ENCODE measurements around the gene S100A3.
"Not testable (repeated sequence)": the region's sequence is repeated elsewhere in the genome, so short reads cannot be mapped to it uniquely, and the experiment has no call there.

Gene S100A3

DNA sequence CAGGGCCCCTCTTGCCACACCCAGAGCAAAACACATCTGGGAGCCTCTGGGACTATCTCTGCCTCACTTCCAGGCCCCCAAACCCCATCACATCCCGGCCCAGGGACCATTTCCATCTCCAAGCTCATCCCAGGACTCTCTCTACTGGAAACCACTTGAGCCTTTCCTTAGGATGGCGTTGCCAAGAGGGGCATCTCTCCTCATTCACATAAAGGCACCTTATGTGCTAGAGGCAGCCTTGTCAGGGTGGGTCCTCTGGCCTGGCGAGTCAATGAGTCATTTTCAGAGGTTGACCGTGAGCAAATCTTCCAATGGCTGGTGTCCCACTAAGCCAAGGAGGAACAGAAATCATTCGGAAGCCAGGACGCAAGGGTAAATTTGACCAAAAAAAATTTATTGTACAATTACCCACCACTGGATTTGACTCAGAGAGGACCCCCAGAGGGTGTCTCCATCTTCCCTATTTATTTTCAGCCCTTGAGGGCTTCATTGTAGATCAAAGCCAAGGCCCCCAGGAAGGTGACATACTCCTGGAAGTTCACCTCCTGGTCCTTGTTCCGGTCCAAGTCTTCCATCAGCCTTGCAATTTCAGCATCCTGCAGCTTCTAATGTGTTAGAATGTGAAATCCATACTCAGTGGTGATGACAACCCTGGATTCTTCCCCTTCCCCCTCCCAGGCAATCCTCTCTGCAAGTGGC, 14.7 kb downstream of the S100A3 start:
- DNase-seq, result peak; percentile 1

DNA sequence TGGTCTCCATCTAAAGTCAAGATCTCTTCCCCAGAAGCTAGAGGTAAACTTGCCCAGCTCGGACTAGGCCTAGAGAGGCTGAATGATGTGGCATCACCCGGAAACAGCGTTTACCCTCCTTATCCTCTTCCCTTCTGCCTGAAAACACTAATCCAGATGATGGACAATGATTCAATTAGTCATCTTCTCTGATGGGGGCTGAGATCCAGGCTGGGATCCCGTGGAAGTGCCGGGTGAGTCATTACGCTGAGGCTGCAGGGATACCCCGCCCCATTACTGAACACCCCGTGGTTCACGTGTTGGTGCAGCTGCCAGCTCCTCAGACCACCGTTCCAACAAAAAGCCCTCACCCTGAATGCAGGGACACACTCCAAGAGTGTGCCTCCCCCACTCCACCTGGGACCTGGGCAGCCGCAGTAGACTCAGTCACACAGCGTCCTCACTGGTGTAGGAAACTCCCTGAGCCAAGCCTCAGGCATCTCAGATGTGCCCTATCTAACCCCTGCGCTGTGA, 15.3 kb downstream of the S100A3 start:
- peak; percentile 72 for DNase-seq

DNA sequence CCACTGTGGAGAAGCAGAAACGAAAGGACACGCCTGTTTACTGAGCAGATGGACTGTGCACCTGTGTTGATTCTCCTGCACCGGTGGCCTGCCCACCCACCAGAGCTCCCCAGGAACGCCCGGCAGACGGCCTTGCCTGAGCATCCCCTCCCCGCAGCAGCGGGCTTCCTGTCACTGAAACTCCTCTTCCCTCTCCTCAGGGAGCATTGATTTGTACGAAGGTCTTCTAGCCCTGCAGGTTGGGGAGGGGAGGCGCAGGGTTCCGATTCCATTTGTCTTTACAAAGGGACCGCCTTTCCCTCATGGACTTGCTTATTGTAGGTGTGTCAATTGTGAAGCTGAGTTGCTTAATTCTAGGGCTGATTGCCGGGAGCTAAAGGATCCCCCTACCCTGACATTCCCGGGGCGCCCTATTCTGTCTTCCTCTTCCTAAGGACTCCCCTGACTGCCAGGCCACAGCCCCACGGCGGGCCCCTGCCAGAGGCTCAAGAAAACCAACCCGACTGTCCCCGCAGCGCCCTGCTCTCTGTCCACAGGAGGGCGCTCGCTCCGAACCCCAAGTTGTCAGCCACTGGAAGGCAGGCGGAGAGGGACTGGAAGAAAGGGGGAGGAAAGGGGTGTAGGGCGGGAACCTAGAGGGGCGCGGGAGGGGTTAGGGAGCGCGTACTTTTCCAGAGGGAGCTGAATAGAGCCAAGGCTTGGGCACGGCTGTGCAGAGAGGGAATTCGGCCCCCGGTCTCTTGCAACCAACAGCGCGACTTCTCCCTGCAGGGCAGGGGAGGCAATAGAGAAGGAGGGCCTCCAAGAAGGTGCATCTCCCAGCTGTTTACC, 16.1 kb downstream of the S100A3 start:
- DNase-seq, result peak; percentile 92

DNA sequence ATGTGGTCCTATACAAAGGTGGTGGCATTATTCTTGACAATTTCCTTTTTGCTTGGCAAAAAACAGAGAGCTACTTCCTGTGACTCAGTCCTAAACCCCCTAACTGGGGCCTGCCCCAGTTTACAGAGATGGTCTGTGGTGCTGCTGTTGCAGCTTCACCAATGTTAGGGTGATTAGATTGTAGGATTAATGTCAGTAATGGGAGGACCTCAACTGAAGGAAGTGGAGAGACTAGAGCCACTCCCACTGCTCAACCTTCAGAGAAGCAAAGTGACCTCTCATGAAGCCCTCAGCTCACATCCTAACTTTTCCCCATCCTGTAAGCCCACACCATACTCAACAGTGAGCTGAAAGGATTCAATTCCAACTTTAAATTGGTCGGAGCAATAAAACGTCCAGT, 16.9 kb downstream of the S100A3 start:
- peak; percentile 80 for DNase-seq

DNA sequence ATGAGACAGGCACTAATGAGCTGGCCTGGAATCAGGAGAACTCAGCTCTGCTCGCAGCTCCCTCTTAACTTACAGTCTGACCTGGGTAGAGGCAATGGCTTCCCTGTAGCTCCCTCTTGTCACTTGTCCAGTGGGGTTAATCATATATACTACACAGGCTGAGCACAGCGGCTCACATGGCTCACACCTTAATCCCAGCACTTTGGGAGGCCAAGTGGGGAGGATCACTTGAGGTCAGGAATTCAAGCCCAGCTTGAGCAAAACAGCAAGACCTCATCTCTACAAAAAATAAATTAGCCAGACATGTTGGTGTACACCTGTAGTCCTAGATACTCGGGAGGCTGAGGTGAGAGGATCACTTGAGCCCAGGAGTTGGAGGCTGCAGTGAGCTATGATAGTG, 17.4 kb downstream of the S100A3 start:
- DNase-seq, result peak; percentile 50

DNA sequence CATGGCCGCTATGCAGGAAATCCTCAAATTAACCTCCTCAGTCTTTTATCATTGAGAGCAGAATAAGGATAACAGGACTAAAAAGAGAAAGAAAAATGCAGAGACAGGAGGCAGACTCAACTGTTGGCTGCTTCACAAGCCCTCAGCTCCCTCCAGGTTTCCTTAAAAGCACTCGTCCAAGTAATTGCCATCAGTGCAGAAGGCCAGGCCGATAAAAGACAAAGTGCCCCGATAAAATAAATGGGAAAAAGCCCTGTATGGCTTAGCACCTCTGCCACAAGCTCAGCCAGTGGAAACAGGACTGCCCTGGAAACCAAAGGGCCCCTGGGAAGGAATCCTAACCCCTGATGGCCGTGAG, 21.4 kb downstream of the S100A3 start:
- DNase-seq, result no peak

DNA sequence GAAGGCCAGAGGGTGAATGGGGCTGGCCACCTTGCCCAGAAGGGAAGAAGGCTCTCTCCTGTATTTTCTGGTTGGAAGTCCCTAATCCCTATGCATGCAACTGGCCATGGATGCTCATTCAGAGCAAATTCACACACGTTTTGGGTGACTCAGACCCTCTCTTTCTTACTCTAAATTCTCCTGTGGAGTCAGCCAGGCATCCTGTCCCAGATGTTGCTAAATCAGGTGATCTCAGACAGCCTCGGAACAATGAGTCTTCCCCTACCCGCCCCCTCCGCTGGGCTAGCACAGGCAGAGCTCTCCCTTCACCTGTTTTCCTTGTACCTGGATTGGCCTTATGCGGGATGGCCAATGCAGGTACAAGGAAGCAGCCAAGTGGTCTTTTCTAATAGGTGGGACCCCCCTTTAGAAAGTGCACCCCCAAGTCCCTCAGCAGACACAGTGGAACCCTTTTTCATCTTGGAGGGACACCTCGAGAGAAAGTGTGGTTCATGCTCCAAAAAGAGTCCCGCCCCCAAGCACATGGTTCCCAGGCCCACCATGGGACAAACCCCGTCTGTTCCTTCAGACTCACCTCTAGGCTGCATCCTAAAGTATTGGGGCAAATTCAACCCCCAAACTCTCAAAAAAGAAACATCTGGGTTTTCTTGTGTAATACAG, 21.9 kb downstream of the S100A3 start:
- no peak for DNase-seq

DNA sequence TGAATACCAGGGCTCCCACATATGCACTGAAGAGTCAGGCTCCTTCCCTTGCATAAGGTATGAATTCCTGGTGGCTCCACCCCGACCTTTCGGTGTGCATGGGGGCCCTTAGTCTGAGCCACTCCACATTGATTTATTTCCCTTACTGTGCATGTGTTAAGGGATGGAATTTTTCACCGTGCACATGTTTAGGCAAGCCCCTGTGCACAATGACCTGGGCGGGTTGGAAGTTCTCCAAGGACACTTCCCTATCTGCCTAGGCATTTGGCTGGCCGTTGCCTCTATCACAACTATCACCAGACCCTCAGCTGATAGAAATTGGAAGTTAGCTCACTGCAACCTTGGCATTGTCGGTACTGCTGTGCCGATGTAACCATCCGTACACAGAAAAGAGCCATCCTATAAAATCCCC, 22.9 kb downstream of the S100A3 start:
- DNase-seq, result peak; percentile 17

DNA sequence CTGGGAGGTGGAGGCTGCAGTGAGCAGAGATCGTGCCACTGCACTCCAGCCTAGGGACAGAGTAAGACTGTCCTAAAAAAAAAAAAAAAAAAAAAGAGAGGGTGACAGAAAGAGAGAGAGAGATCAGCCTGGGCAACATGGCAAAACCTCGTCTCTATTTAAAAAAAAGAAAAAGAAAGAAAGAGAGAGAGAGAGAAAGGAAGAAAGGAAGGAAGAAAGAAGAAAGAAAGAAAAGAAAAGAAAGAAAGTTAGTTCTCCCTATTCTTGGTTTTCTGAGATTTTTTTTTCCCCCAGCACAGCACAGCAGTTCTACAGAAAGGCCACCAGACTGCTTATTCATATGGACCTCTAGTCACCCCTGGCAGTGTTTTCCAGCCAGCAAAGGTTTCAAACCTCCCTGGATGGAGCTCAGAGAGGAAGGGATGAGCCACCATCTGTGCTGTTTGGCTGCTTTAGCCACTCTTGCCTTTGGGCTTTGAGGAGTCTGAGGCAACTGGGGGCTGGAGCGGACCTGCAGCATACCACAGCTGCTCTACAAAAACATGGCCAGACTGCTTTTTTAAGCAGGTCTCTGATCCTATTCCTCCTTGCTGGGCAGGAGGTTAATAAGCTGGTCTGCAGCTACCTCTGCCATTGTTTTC, 23.9 kb downstream of the S100A3 start:
- peak; percentile 4 for DNase-seq

DNA sequence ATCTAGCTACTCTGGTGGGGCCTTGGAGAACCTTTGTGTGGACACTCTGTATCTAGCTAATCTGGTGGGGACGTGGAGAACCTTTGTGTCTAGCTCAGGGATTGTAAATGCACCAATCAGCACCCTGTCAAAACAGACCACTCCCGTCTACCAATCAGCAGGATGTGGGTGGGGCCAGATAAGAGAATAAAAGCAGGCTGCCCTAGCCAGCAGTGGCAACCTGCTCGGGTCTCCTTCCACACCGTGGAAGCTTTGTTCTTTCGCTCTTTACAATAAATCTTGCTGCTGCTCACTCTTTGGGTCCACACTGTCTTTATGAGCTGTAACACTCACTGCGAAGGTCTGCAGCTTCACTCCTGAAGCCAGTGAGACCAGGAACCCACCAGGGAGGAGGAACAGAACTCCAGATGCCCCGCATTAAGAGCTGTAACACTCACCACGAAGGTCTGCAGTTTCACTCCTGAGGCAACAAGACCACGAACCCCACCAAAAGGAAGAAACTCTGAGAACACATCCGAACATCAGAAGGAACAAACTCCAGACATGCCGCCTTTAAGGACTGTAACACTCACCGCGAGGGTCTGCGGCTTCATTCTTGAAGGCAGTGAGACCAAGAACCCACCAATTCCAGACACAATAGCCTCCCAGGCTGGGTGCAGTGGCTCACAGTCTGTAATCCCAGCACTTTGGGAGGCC, 26.6 kb downstream of the S100A3 start:
- peak; percentile 36 for DNase-seq

DNA sequence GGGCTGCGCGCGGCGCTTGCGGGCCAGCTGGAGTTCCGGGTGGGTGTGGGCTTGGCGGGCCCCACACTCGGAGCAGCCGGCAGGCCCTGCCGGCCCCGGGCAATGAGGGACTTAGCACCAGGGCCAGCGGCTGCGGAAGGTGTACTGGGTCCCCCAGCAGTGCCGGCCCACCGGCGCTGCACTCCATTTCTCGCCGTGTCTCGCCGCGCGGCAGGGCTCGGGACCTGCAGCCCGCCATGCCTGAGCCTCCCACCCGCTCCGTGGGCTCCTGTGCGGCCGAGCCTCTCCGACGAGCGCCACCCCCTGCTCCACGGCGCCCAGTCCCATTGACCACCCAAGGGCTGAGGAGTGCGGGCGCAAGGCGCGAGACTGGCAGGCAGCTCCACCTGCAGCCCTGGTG, 27.2 kb downstream of the S100A3 start:
- peak; percentile 17 for DNase-seq

DNA sequence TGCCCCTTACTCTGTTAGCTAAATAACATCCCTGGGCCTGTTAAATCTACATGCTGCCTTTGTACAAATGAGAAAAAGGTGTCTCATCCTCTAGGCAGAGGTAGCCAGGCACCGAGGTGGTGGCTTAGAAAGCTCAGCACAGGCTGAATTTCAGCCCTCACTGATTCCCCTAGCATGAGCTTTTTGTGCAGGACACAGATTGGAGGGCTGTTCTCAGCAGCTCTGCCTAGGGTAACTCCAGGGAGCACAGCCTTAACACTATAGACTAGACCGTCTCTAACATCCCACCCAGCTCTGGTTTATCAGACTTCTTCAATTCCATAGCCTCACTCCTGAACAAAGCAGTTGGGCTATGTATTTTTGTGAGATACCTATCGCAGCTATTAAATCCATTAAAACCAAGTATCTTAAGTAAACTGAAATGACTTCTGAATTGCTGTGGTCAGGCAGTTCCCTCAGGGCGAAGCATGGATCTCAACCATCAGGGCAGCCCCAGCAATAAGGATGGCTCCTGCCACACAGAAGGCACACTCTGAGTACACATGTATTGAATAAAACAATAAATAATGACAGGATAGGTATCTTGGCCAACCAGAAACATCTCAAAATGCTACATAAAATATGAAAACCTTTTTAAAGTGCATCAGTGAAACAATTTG, 28.1 kb downstream of the S100A3 start:
- DNase-seq, result no peak

DNA sequence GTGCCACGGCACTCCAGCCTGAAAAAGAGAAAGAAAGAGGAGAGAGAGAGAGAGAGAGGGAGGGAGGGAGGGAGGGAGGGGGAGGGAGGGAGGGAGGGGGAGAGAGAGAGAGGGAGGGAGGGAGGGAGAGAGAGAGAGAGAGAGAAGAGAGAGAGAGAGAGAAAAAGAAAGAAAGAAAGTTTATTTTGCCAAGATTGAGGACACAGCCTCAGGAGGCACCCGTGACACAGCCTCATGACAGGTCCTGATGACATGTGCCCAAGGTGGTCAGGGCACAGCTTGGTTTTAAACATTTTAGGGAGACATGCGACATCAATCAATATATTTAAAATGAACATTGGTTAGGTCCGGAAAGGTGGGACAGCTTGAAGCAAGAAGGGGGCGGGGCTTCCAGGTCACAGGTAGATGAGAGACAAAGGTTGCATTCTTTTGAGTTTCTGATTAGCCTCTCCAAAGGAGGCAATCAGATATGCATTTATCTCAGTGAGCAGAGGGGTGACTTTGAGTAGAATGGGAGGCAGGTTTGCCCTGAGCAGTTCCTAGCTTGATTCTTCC, 28.8 kb downstream of the S100A3 start:
- DNase-seq, result not testable (repeated sequence)

DNA sequence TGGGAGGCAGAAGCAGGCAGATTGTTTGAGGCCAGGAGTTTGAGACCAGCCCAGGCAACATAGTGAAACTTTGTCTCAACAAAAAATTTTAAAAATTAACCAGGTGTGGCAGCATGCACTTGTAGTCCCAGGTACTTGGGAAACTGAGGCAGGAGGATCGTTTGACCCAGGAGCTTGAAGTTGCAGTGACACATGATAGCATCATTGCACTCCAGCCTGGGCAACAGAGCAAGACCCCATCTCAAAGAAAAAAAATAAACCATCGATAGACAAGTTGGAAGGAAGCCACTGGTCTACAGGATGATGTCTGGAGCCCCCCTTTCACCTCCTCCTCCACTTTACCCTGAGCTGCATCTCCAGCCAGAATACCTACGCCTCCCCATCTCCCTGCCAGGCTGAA, 29.8 kb downstream of the S100A3 start:
- DNase-seq, result no peak

DNA sequence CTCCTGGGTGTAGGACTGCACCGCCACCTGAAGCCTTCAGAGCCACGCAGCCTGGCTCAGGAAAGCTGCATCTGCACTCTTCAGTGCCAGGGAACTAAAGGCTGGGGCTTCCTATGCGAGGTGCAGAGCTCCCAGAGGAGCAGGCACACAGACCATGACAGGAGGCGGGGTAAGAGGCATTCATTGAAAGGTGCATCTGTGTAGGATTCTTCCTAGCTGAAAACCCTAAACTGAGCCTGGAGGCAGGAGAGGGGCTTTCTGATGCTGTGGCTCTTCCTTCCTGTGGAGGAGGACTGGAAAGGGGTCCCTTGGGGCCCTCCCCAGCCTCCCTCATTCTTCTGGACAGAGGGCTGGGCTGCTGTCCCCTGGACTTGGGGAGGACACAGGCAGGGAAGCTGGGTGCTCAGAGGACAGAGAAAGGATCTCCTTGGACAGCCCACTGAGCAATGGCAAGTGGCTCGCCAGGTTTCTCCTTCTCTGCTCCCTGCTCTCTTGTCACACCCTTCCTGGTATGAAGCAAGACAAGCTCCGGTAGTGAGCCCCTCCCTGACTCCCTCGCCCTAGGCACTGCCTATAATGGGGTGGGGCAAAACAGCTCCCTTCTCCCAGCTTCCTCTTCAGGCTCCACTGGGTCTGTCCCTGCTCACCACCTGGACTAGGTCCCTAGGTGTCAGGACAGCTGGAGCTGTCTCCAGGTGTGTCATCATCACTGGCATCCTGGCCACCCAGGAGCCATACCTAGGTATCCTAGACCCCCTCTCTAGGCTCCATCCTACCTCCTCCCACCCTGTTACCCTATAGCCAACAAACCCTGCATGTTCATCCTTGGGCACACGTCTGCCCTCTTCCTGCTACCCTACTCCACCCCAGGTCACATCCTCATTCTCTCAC, 33.3 kb downstream of the S100A3 start:
- DNase-seq, result peak; percentile 17

DNA sequence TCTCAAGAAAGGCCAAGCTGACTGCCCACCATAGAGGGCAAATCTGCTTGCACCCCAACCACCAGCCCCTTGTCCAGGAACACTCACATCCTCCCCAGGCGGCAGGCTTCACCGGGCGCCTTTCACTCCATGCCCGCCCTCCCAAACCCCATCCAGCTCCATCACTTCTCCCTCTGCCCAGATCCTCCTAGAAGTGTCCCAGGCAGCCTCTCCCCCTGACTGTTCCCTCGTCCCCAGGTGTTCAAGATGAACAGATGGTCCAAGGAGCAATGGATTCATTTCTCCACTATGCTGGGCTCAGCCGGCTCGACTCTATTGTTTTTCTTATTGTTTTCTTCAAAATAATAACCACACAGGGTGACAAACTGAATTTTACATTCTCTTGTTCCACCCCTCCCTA, 35.4 kb downstream of the S100A3 start:
- DNase-seq, result no peak

DNA sequence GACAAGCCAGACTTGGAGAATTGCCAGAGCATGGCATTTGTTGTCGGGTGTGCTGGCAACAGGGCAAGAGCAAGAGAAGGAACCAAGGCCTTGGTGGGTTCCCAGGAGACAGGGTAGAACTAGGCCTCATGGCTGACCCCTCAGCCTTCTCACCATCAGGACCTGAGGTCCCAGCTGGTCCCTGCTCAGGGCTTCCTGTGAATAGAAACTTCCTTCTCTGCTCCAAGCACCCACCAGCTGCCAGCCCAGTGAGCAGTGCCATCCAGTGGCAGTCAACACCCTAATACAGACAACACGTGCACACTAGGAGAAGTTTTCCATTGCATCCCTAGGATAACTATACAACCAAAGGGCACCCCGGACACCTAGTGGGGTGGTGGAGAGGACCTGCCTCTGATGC, 36.0 kb downstream of the S100A3 start:
- DNase-seq, result no peak

DNA sequence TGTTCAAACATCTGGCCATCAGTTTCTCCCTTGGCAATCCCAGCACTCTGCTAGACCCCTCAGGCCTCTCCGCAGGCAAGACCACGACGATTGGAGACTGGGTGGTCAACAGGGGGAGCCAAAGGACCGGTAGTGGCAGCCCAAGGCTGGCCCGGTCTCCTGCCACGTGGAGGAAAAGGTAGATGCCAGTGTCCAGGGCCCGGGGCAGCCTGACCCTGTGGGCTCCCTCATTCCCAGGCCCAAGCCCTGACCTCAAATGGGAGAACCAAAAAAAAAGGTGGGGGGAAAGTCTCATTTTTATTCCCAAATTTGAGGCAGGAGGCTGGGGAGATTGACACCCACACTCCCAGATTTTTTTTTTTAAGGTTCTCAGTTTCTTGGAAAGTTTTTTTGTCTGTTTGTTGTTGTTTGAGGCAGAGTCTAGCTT, 38.1 kb downstream of the S100A3 start:
- DNase-seq, result peak; percentile 91

DNA sequence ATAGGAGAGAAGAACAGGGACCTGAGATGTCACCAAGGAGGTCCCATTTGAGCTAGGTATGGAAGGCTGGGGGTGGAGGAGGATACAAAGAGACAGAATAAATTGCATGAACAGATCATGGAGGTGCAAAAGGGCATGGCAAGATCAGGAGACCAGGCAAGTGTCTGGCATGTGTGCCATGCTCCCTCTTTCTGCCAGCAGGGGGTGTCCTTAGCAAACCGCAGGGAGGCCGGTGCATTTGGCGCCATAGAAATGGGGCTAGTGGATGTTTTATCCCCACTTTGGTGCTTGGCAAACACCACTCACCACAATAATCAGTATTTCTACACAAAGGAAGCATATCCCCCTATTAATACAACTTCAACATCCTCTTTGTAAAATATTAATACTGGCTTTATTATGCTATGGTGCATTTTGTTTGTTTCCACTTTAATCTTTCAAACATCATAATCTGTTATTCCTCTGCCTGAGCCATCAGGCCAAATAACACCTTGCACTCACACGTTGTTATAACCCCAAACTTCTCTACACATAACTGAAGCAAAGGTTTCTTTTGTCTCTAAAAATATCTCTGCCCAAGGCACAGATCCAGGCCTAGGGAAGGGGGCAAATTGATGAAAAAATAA, 39.2 kb downstream of the S100A3 start:
- peak; percentile 88 for DNase-seq

DNA sequence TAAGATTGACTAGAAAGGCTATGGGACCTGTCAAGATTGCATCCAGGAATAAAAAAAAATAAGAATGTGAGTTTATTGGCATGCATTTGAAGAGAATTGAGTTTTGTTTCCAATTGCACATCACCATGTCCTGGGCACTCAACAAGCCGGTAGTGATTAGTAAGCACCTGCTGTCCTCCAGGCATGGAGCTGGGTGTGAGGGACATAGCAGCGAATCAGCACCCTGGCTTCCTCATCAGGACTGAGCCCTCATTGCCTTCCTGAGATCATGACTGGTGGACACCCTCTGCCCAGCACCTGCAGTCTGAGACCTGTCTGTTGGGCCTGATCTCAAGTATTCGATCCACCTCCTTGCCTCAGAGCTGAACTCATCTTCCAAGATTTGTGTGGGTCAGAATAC, 40.0 kb downstream of the S100A3 start:
- no peak for DNase-seq

All from activated effector memory CD4-positive, alpha-beta T cell treated with anti-CD3 and anti-CD28 coated beads, Interleukin-2, amount 50 U/mL, for 16 hours (primary cell).